IMR-90 (cell line): ENCODE data around the gene CACNB2. TPM values are rescaled to one million over a fixed set of nuclear protein-coding genes. Genes with fewer than 3 reads are reported as not detected.

Experiments
- ATAC-seq: fragments of 200-7000 bp; cut with Tn5 transposase; 2 replicates; pipeline ENCODE4 v1.9.1; 2020; ENCODE audit warnings: low read depth, mild to moderate bottlenecking, moderate library complexity
- BruUV-seq: library from RNA; stranded (reverse); fragments of 400-500 nt; replicated peaks from 2 replicates; lab custom pipeline; 2021; lab: Mats Ljungman, UMichigan
- CTCF ChIA-PET: fragments of 300-600 bp; formaldehyde crosslinking; extraction: SDS; loops from one replicate; lab custom pipeline; 2021; ENCODE audit warnings: antibody characterized with exemption; lab: Yijun Ruan, JAX
- POLR2A ChIA-PET: fragments of 300-600 bp; sonication (Branson Sonifier 250); formaldehyde crosslinking; loops from one replicate; lab custom pipeline; 2022; ENCODE audit warnings: antibody characterized with exemption; ENCODE audit not compliant: unreplicated experiment; lab: Charles Lee
- DNase-seq: peaks from one replicate; pipeline ENCODE4 v3.0.0; 2013
- H2AFZ ChIP-seq: replicated peaks from 2 replicates; pipeline ENCODE3; 2013; ENCODE audit warnings: low read length, mild to moderate bottlenecking; ENCODE audit not compliant: poor library complexity
- H2AK5ac ChIP-seq: 2 replicates; pipeline ENCODE4 v1.6.1; 2013; ENCODE audit warnings: low read depth, low read length, inconsistent platforms
- H2AK9ac ChIP-seq: replicated peaks from 2 replicates; pipeline ENCODE3; 2013; ENCODE audit warnings: mild to moderate bottlenecking, low read depth, low read length, moderate library complexity; ENCODE audit not compliant: poor library complexity
- H2BK120ac ChIP-seq: 2 replicates; pipeline ENCODE4 v1.6.1; 2013; ENCODE audit warnings: low read depth, low read length, inconsistent platforms
- H2BK15ac ChIP-seq: 3 replicates; pipeline ENCODE4 v1.6.1; 2013; ENCODE audit warnings: low read depth, low read length, inconsistent platforms
- H2BK20ac ChIP-seq: 2 replicates; pipeline ENCODE4 v1.6.1; 2013; ENCODE audit warnings: low read depth, mild to moderate bottlenecking, inconsistent platforms, low read length, moderate library complexity
- H2BK5ac ChIP-seq: 2 replicates; pipeline ENCODE4 v1.6.1; 2013; ENCODE audit warnings: mild to moderate bottlenecking, low read depth, low read length, inconsistent platforms; ENCODE audit not compliant: poor library complexity, severe bottlenecking
- H3K14ac ChIP-seq: replicated peaks from 2 replicates; pipeline ENCODE4 v1.6.1; 2013; ENCODE audit warnings: low read depth, low read length, inconsistent platforms
- H3K18ac ChIP-seq: 2 replicates; pipeline ENCODE4 v1.6.1; 2013; ENCODE audit warnings: low read depth, low read length, control low read depth
- H3K23ac ChIP-seq: 2 replicates; pipeline ENCODE4 v1.6.1; 2013; ENCODE audit warnings: low read depth, low read length, inconsistent platforms
- H3K27ac ChIP-seq: 2 replicates; pipeline ENCODE4 v1.5.1; 2013; ENCODE audit warnings: mild to moderate bottlenecking, control low read depth, low read length; ENCODE audit not compliant: insufficient read depth
- H3K27me3 ChIP-seq: 2 replicates; pipeline ENCODE4 v1.6.1; 2013; ENCODE audit warnings: low read length; ENCODE audit not compliant: control insufficient read depth, insufficient read depth
- H3K36me3 ChIP-seq: 2 replicates; pipeline ENCODE4 v1.6.1; 2013; ENCODE audit warnings: low read length, mixed read lengths; ENCODE audit not compliant: control insufficient read depth, insufficient read depth
- H3K4ac ChIP-seq: 2 replicates; pipeline ENCODE4 v1.6.1; 2013; ENCODE audit warnings: low read depth, low read length, inconsistent platforms
- H3K4me1 ChIP-seq: 2 replicates; pipeline ENCODE4 v1.6.1; 2013; ENCODE audit warnings: low read length, mixed read lengths; ENCODE audit not compliant: control insufficient read depth, insufficient read depth
- H3K4me2 ChIP-seq: 2 replicates; pipeline ENCODE4 v1.6.1; 2013; ENCODE audit warnings: low read depth, mild to moderate bottlenecking, control low read depth, low read length, moderate library complexity
- H3K4me3 ChIP-seq: 2 replicates; pipeline ENCODE4 v1.5.1; 2013; ENCODE audit warnings: low read depth, mild to moderate bottlenecking, control low read depth, low read length, moderate library complexity; ENCODE audit not compliant: insufficient read depth
- H3K56ac ChIP-seq: 2 replicates; pipeline ENCODE4 v1.6.1; 2013; ENCODE audit warnings: low read length, inconsistent platforms; ENCODE audit not compliant: insufficient read depth; ENCODE audit errors: extremely low read depth
- H3K79me1 ChIP-seq, 2 experiments: 2 replicates each; pipeline ENCODE4 v1.6.1; 2013; ENCODE audit warnings: low read length in 2 of 2, inconsistent platforms in 1 of 2, low read depth in 1 of 2
- H3K9ac ChIP-seq: 2 replicates; pipeline ENCODE4 v1.6.1; 2013; ENCODE audit warnings: low read depth, low read length, control low read depth
- H3K9me1 ChIP-seq: 2 replicates; pipeline ENCODE4 v1.6.1; 2013; ENCODE audit warnings: low read length, inconsistent platforms; ENCODE audit not compliant: insufficient read depth
- H3K9me3 ChIP-seq: 2 replicates; pipeline ENCODE4 v1.6.1; 2013; ENCODE audit warnings: low read length; ENCODE audit not compliant: control insufficient read depth, insufficient read depth
- H4K20me1 ChIP-seq: 2 replicates; pipeline ENCODE4 v1.6.1; 2013; ENCODE audit warnings: low read length, inconsistent platforms; ENCODE audit not compliant: insufficient read depth
- H4K5ac ChIP-seq: 2 replicates; pipeline ENCODE4 v1.6.1; 2013; ENCODE audit warnings: mild to moderate bottlenecking, low read depth, low read length, control low read depth
- H4K8ac ChIP-seq, 2 experiments: 2 replicates each; pipeline ENCODE4 v1.6.1; 2013; ENCODE audit warnings: low read depth in 2 of 2, low read length in 2 of 2, control low read depth in 1 of 2, inconsistent platforms in 1 of 2
- H4K91ac ChIP-seq: 2 replicates; pipeline ENCODE4 v1.6.1; 2013; ENCODE audit warnings: low read depth, low read length, inconsistent platforms; ENCODE audit not compliant: insufficient read depth
- CHD1 ChIP-seq: IDR thresholded peaks from 2 replicates; pipeline ENCODE4 v1.6.1; 2012; ENCODE audit warnings: low read depth, low read length, improper control_type of control experiment
- WGBS, 2 experiments: methylation state at CpG; one replicate each; pipeline versions ENCODE4 v1.1.5 to v1.1.7; 2013; ENCODE audit warnings: missing lambda C conversion rate in 2 of 2; ENCODE audit not compliant: insufficient read length in 1 of 2; ENCODE audit errors: extremely low coverage in 2 of 2; 5-methylcytosine and 5-hydroxymethylcytosine counted together
- dilution Hi-C: fragments of 300-500 bp; cut with HindIII; formaldehyde crosslinking; loops from one replicate; pipeline ENCODE4 v1.14.3; 2018; ENCODE audit warnings: low sequenced_read_pairs; ENCODE audit not compliant: unreplicated experiment
- in situ Hi-C: fragments of 300-500 bp; cut with MboI; formaldehyde crosslinking; loops from 3 replicates; pipeline ENCODE4 v1.14.3; 2019; ENCODE audit warnings: low sequenced_read_pairs, inconsistent platforms, mixed read lengths
- intact Hi-C: fragments of 100-400 bp; cut with micrococcal nuclease; formaldehyde crosslinking; loops from 2 replicates; pipeline ENCODE4 v1.10.0; 2022
- polyA plus RNA-seq, 3 experiments: library from polyadenylated mRNA; depleted of rRNA; stranded (reverse); fragments of >200 nt; gene quantifications; 2 replicates each; pipeline ENCODE4 v1.2.3, GENCODE V29; 2012; ENCODE audit warnings: low replicate concordance in 1 of 3
- total RNA-seq: library from RNA; depleted of rRNA; stranded (reverse); fragments of >200 nt; gene quantifications from 2 replicates; pipeline ENCODE4 v1.2.3, GENCODE V29; 2012

Gene CACNB2
- total and polyA plus RNA-seq, 2 of the 4 experiments (the other 2 are of a cell fraction) = 0.36 TPM

- TF ChIP-seq CHD1 = no peak
- intact Hi-C loops = loop anchor here (2.0 kb wide), 2 partner anchors 75 to 467 kb away; no protein-coding TSS in a partner anchor
- CTCF ChIA-PET = no interaction called here
Measured at GRCh38 chr10:18313626-18314025, 173.4 kb downstream of the CACNB2 start.

More at GRCh38 chr10:18313626-18314025, 173.4 kb downstream of the CACNB2 start:
- H3K56ac ChIP-seq = no peak overlapping the region
- no peak overlapping the region for H3K4me2 ChIP-seq
- no peaks in the 10 kb centered on the region; the same call in 1 of the 2 replicates for H3K27me3 ChIP-seq
- no peak overlapping the region for H4K91ac ChIP-seq
- no peak overlapping the region for H2BK15ac ChIP-seq
- H3K18ac ChIP-seq = no peak overlapping the region
- no peak overlapping the region for H3K23ac ChIP-seq
- POLR2A ChIA-PET = no interaction called here
- H3K36me3 ChIP-seq = no peaks in the 10 kb centered on the region
- ATAC-seq (no peak), DNase-seq (no peak)
- H2AK9ac ChIP-seq = no peak overlapping the region
- no peak overlapping the region for H2BK120ac ChIP-seq
- H3K9me1 ChIP-seq = no peaks in the 10 kb centered on the region
- no peak overlapping the region for H3K4ac ChIP-seq
- H4K8ac ChIP-seq = no peak overlapping the region
- in situ Hi-C loops = no loop called here
- no peaks in the 10 kb centered on the region for H4K20me1 ChIP-seq
- no peak overlapping the region for H2BK5ac ChIP-seq
- H3K9ac ChIP-seq = no peak overlapping the region
- no peaks in the 10 kb centered on the region for H3K79me1 ChIP-seq
- H2AFZ ChIP-seq = no peak overlapping the region
- no peak overlapping the region for H4K5ac ChIP-seq
- H3K4me1 ChIP-seq = no peaks in the 10 kb centered on the region
- H2BK20ac ChIP-seq = no peak overlapping the region
- no peak overlapping the region for H3K4me3 ChIP-seq
- H3K27ac ChIP-seq = no peak overlapping the region
- no TSS peak for BruUV-seq
- no CpG with 5 or more reads among the region's 6 CpGs for WGBS, 2 experiments
- dilution Hi-C loops = no loop called here
- no peak overlapping the region for H3K14ac ChIP-seq
- H2AK5ac ChIP-seq = no peak overlapping the region
- H3K9me3 ChIP-seq = no peaks in the 10 kb centered on the region
